SJSA1 (cell line): ENCODE results near the gene HINT3. TPM values are rescaled to one million over a fixed set of nuclear protein-coding genes. Genes with fewer than 3 reads are reported as not detected.
"Not testable (repeated sequence)": the region's sequence is repeated elsewhere in the genome, so short reads cannot be mapped to it uniquely, and the experiment has no call there.

ENCODE experiments used
- DNase-seq, 2 experiments: peaks; one replicate each; pipeline ENCODE4 v3.0.0-alpha.2; 2015 to 2020; ENCODE audit warnings: low spot score in 2 of 2, low read depth in 1 of 2
- H3K27ac ChIP-seq: fragments of 250-450 bp; sonication (Bioruptor Pico); 2 replicates; pipeline ENCODE4 v1.5.1; 2020; ENCODE audit warnings: mild to moderate bottlenecking, moderate library complexity
- H3K27me3 ChIP-seq: fragments of 250-450 bp; sonication (Bioruptor Pico); replicated peaks from 2 replicates; pipeline ENCODE4 v1.5.1; 2020; ENCODE audit warnings: mild to moderate bottlenecking, moderate library complexity
- H3K36me3 ChIP-seq: fragments of 250-450 bp; sonication (Bioruptor Pico); 2 replicates; pipeline ENCODE4 v1.5.1; 2020; ENCODE audit warnings: mild to moderate bottlenecking
- H3K4me1 ChIP-seq: fragments of 250-450 bp; sonication (Bioruptor Pico); replicated peaks from 2 replicates; pipeline ENCODE4 v1.6.1; 2021; ENCODE audit warnings: mild to moderate bottlenecking
- H3K4me3 ChIP-seq: fragments of 250-450 bp; sonication (Bioruptor Pico); 2 replicates; pipeline ENCODE4 v1.5.1; 2020; ENCODE audit warnings: mild to moderate bottlenecking
- H3K9me3 ChIP-seq: fragments of 250-450 bp; sonication (Bioruptor Pico); replicated peaks from 2 replicates; pipeline ENCODE4 v1.5.1; 2020; ENCODE audit warnings: mild to moderate bottlenecking
- total RNA-seq: library from RNA; depleted of rRNA; stranded (reverse); fragments of >200 nt; shearing (Covaris generic); gene quantifications from 2 replicates; pipeline ENCODE4 v1.2.3, GENCODE V29; 2014

Gene HINT3
- total RNA-seq, 1 experiment from 2014 or later: 16.9 TPM

- Histone ChIP-seq H3K9me3 (no peaks in the 10 kb centered on the region), H3K27ac (no peak overlapping the region), H3K36me3 (0 out of 2 replicates have a peak, but pooled peaks cover 3% of the 10 kb centered on the region), H3K4me1 (peaks cover 15% of the 10 kb centered on the region), H3K27me3 (no peaks in the 10 kb centered on the region), H3K4me3 (no peak overlapping the region)
- no peak for DNase-seq
Measured at GRCh38 chr6:125957845-125958244, 1.3 kb downstream of the HINT3 start.

GRCh38 chr6:125959041-125959440, 2.5 kb downstream of the HINT3 start:
- Histone ChIP-seq H3K9me3 (no peaks in the 10 kb centered on the region), H3K4me3 (no peak overlapping the region), H3K4me1 (peaks cover 15% of the 10 kb centered on the region), H3K27me3 (no peaks in the 10 kb centered on the region), H3K36me3 (0 out of 2 replicates have a peak, but pooled peaks cover 3% of the 10 kb centered on the region), H3K27ac (no peak overlapping the region)
- DNase-seq: no peak

DNA sequence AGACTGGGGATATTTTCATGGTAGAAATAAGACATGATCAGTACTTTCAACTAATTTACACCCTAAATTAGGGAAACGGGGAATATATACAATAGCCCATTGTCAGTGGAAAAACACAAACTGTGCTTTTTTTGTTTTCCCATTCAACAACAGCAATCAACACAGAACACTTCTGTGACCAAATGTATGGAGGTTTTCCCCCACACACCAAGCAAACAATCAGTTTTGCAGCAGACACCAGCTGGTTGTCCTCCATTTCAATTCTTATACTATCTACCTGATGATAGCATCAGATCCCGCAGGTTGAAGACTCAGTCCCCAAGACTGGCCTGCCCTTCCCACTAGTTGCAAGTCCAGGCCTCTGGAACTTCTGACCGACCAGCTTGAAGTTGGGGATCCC, 4.5 kb downstream of the HINT3 start:
- peaks cover 14% of the 10 kb centered on the region for H3K4me1 ChIP-seq
- H3K27ac ChIP-seq: no peak overlapping the region
- no peak overlapping the region for H3K4me3 ChIP-seq
- no peaks in the 10 kb centered on the region for H3K27me3 ChIP-seq
- no peak for DNase-seq
- H3K36me3 ChIP-seq: 0 out of 2 replicates have a peak, but pooled peaks cover 3% of the 10 kb centered on the region
- H3K9me3 ChIP-seq: no peaks in the 10 kb centered on the region

- Histone ChIP-seq H3K4me1 (peaks cover 2% of the 10 kb centered on the region), H3K9me3 (no peaks in the 10 kb centered on the region), H3K36me3 (no peaks in the 10 kb centered on the region), H3K27ac (no peak overlapping the region), H3K27me3 (no peaks in the 10 kb centered on the region), H3K4me3 (no peak overlapping the region)
- no peak for DNase-seq
Measured at GRCh38 chr6:125962900-125963497, 6.4 kb downstream of the HINT3 start.

GRCh38 chr6:125963817-125964216, 7.2 kb downstream of the HINT3 start:
- no peak for DNase-seq
- no peak overlapping the region for H3K4me3 ChIP-seq
- H3K9me3 ChIP-seq: no peaks in the 10 kb centered on the region
- no peaks in the 10 kb centered on the region for H3K36me3 ChIP-seq
- H3K27ac ChIP-seq: no peak overlapping the region
- no peaks in the 10 kb centered on the region for H3K27me3 ChIP-seq
- no peaks in the 10 kb centered on the region for H3K4me1 ChIP-seq

GRCh38 chr6:125966569-125966968, 10.0 kb downstream of the HINT3 start:
- DNase-seq: no peak
- no peaks in the 10 kb centered on the region for H3K36me3 ChIP-seq
- H3K27me3 ChIP-seq: no peaks in the 10 kb centered on the region
- H3K27ac ChIP-seq: no peak overlapping the region
- no peak overlapping the region for H3K4me3 ChIP-seq
- no peaks in the 10 kb centered on the region for H3K4me1 ChIP-seq
- no peaks in the 10 kb centered on the region for H3K9me3 ChIP-seq

DNA sequence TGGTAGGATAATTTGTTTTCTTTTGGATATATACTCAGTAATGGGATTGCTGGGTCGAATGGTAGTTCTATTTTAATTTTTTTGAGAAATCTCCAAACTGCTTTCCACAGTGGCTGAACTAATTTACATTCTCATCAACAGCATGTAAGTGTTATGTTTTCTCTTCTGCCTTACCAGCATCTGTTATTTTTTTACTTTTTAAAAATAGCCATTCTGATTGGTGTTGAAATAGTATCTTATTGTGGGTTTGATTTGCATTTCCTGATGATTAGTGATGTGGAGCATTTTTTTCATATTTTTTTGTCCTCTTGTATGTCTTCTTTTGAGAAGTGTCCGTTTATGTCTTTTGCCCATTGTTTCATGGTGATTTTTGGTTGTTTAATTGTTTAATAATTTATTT, 11.9 kb downstream of the HINT3 start:
- DNase-seq: no peak

GRCh38 chr6:125970760-125971159, 14.2 kb downstream of the HINT3 start:
- Histone ChIP-seq H3K4me1 (no peaks in the 10 kb centered on the region), H3K4me3 (no peak overlapping the region), H3K27me3 (no peaks in the 10 kb centered on the region), H3K36me3 (no peaks in the 10 kb centered on the region), H3K27ac (no peak overlapping the region), H3K9me3 (no peaks in the 10 kb centered on the region)
- DNase-seq: no peak

More for the DNA sequence above, 11.9 kb downstream of the HINT3 start:
- Histone ChIP-seq H3K4me1 (no peaks in the 10 kb centered on the region), H3K36me3 (no peaks in the 10 kb centered on the region), H3K27me3 (no peaks in the 10 kb centered on the region), H3K27ac (no peak overlapping the region), H3K9me3 (no peaks in the 10 kb centered on the region), H3K4me3 (no peak overlapping the region)

- H3K27me3 ChIP-seq, H3K36me3 ChIP-seq, H3K27ac ChIP-seq, H3K4me1 ChIP-seq, H3K4me3 ChIP-seq, DNase-seq, H3K9me3 ChIP-seq: not testable (repeated sequence)
Measured at GRCh38 chr6:125972478-125972877, 15.9 kb downstream of the HINT3 start.

DNA sequence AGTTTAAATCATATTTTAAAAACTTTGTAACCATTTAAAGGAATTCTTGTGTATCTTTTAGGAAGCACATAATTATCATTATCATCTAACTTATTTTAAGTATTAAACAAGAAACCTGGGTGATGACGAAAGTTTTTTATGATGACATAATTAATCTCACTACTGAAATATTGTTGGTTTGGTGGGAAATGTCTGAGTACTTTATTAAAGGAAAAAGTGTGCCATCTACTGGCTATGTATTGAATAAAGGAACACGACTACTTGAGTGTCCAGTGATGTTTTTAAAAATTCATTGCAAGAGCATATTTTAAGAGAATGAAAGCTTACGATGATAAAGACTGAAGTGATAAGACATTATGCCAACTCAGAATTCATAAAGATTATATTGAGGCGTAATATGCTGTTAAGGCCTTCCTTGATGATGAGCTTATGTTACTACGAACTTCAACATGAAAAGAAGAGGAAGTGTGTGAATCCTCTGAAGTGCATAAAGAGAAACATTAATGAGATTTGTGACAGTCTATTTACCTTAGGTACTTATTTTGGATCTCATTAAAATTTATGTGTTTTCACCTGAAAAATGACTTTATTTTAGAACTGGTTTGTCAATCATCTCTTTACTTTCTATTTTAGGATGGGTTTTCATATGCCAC, 17.8 kb downstream of the HINT3 start:
- H3K4me3 ChIP-seq: no peak overlapping the region
- no peaks in the 10 kb centered on the region for H3K36me3 ChIP-seq
- peak in 1 of 2 experiments; percentile 44 for DNase-seq
- H3K4me1 ChIP-seq: no peaks in the 10 kb centered on the region
- no peaks in the 10 kb centered on the region for H3K9me3 ChIP-seq
- no peaks in the 10 kb centered on the region for H3K27me3 ChIP-seq
- no peak overlapping the region for H3K27ac ChIP-seq

DNA sequence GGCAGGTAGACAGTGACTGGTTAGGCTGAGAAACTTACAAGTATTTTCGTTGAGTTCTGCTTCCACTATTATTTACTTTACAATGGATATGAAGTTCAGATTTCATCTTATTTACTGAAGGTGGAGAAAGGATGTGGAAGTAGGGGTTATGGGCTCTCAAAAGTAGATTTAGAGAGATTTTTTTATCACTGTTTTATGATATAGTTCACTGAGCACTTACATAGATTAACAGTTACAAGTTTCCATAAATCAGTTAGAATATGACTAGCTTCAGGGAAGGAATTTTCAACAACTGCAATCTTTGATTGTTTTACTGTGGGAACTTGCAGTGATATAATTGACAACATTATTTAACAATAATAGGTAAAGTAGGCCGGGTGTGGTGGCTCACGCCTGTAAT, 22.5 kb downstream of the HINT3 start:
- DNase-seq: no peak
- no peaks in the 10 kb centered on the region for H3K36me3 ChIP-seq
- H3K27me3 ChIP-seq: no peaks in the 10 kb centered on the region
- H3K9me3 ChIP-seq: no peaks in the 10 kb centered on the region
- H3K4me1 ChIP-seq: peaks cover 15% of the 10 kb centered on the region
- no peak overlapping the region for H3K4me3 ChIP-seq
- no peak overlapping the region for H3K27ac ChIP-seq

GRCh38 chr6:125981571-125982185, 25.1 kb downstream of the HINT3 start:
- 0 out of 2 replicates have a peak, but pooled peaks cover 3% of the 10 kb centered on the region for H3K36me3 ChIP-seq
- no peak overlapping the region for H3K4me3 ChIP-seq
- no peak overlapping the region for H3K27ac ChIP-seq
- peaks cover 28% of the 10 kb centered on the region for H3K4me1 ChIP-seq
- no peak for DNase-seq
- H3K9me3 ChIP-seq: no peaks in the 10 kb centered on the region
- no peaks in the 10 kb centered on the region for H3K27me3 ChIP-seq

DNA sequence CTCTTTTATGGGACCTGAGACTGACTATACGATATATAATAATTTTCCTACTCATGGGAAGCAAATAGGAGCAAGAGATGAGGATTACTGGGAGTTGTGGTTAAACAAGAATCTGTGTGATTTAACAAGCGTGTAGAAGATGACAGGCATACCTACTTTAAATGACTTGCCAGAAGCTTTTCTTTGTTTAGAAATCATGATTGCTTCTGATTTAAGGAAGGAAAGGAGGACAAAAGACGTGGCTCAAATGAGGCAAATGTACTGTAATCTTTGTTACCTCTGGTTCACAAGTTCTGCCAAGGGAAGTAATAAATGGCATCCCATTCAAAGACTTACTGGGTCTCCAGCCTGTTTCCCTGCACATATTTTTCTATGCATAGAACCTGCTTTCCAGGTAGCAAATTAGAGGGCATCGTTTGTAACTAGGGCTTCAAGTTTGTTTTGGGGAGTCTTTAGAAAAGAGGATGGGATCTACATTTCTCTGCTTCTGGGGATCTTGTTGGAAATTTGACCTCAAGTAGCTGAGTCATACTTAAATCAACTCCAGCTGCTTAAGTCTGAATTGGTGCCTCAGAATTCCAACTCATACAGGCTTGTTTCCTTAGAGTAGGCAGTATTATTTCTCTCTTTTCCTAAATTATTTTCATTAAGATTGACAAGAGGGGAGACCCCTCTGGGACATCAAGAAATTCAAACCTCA, 26.8 kb downstream of the HINT3 start:
- Histone ChIP-seq H3K4me1 (peaks cover 33% of the 10 kb centered on the region), H3K9me3 (no peaks in the 10 kb centered on the region), H3K4me3 (no peak overlapping the region), H3K27ac (peak overlapping the region; percentile 80), H3K36me3 (0 out of 2 replicates have a peak, but pooled peaks cover 3% of the 10 kb centered on the region), H3K27me3 (no peaks in the 10 kb centered on the region)
- DNase-seq: peak in 1 of 2 experiments; percentile 75

DNA sequence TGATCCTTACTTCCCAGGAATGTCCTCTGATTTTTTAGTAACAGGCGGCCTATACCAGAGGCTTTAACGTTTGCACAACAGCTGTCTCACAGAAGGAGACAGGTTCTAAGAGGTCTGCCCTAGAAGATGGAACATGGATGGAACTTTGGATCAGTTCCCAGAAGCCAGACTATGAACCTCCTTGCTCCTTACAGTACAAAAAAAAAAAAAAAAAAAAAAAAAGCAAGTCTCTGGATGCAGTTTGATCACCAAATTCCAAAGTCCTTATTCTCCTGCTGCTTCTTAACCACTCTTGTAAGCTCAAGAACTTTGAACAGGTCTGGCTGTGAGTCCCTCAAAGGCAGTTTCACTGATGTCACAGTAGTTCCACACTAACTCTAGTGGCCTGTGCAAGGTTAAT, 27.7 kb downstream of the HINT3 start:
- H3K27me3 ChIP-seq: no peaks in the 10 kb centered on the region
- H3K36me3 ChIP-seq: 0 out of 2 replicates have a peak, but pooled peaks cover 3% of the 10 kb centered on the region
- peaks cover 33% of the 10 kb centered on the region for H3K4me1 ChIP-seq
- no peak overlapping the region for H3K4me3 ChIP-seq
- no peak overlapping the region for H3K27ac ChIP-seq
- no peak for DNase-seq
- H3K9me3 ChIP-seq: no peaks in the 10 kb centered on the region
